ENCODE results near the gene FOXL1.

Gene FOXL1

DNA sequence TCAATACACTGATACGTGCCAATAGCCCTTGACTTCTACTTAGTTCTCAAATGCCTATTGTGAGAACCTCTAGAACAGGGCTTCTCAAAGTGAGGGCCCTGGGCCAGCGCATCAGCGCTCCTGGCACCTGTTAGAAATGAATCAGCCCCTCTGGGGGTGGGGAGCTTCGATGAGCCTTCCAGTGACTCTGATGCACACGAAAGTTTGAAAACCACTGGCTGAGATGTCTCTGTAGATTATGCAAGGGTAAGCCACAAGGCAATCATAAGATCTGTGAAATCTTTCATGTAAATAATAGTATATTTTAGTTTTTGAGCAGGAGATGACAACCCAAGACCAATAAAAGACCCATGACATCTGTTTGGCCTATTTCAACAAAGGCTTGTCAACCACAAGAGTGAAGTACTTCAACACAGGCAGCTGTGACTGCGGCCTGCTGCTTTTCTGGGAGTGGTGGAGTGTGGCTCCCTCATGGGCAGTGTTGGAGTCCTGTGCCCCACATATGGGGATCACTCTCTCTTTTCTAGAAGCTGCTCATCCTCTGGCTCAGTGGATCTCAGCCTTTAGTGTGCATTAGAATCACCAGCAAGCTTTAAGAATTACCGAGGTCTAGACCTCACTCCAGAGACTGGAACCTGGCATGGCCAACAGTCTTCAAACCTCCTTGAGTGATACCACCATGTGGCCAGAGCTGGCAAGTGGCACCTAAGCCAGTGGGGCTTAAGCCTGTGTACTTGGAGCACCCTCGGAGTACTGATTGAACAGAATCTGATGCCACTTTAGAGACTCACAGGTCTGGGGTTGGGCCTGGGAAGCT is 29.1 kb upstream of the FOXL1 start:
- no peak for DNase-seq

DNA sequence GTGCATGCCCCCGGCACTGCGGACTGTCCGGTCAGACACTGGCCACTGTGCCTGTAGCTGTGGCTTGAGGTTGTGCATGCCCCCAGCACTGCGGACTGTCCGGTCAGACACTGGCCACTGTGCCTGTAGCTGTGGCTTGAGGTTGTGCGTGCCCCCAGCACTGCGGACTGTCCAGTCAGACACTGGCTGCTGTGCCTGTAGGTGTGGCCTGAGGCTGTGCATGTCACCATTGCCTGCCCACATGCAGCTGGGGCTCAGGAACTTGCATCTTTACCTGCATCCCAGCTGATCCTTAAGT is 28.5 kb upstream of the FOXL1 start:
- DNase-seq = no peak

DNA sequence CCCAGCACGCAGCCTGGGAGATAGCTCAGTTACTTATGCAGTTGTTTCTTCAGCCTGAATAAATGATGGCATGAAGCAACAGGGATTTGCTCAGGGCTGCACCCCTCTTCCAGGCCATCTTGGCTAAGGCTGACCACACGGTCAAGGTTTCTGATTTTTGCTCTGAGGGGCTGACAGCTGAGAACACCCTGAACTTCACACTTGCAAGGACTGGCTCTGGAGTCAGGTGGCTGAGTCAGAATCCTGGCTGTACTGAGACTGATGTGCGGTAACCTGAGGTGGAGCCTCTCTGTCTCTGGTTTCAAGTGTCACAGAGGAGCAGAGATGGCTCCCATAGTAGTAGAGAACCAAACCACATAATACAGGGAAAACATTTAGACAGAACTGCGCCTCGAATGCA is 28.1 kb upstream of the FOXL1 start:
- no peak for DNase-seq

DNA sequence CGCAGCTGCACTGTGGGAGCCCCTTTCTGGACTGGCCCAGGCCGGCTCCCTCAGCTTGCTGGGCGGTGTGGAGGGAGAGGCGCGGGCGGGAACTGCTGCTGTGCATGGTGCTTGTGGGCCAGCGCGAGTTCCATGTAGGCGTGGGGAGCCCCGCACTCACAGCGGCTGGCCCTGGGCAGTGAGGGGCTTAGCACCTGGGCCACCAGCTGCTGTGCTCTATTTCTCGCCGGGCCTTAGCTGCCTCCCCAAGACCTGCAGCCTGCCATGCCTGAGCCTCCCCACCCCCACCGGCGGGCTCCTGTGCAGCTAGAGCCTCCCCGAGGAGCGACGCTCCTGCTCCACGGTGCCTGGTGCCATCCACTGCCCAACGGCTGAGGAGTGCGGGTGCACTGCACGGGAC is 25.0 kb upstream of the FOXL1 start:
- DNase-seq = no peak

DNA sequence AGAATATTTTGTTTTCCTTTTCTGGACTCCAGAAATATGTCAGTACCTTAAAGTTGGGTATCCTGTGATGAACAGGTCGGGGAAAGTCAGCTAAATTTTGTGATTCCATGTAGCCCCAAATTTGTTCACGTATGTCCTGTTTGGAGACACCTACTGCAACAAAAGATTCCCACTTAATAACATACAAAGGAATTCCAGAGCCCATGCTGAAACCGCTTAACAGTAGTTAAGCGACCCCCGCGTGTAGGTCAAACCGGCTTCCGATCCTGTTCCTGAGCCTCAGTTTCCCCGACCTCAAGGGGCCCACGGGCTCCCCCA is 23.8 kb upstream of the FOXL1 start:
- DNase-seq = no peak

DNA sequence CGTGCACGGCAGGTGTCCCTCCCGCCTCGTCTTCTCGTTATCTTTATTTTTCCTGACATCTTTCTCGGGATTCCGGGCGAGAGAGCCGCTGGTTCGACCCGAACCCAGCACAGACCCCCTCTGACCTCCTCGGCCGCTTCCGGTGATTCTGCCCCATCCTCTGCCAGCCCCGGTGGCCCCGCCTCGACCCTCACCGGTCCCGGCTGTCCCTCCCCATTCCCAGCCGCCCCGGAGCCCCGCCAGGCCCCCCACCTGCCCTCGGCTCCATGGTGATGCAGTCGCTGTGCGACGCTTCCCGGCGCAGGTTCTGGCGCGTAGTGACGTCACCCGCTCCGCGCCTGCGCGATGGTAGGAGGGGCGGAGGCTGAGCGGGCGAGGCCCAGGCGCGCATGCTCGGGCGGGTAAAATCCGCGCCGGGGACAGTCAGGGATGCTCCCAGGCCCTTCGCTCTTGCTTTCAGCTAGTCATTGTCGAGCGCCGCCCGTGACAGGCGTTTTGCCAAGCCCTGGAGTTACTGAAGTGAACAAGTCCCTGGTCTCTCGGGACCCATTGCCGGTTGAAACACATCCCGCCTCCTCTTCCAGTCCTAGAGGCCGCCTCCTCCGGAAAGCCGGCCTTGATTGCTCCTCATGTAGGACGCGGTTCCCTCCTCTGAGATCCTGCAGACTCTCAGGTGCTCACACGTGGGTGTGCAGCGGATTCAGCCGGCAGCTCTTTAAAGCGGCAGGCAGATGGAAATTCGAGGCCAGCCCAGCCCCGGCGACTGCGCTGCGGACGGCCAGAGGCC is 23.2 kb upstream of the FOXL1 start, which contains the start of gene MTHFSD:
TSS of gene MTHFSD (minus strand) at position 319 of the 787 bp plus-strand sequence. CDS start at position 268, 51 bp downstream.
- DNase-seq = peak; percentile 91

DNA sequence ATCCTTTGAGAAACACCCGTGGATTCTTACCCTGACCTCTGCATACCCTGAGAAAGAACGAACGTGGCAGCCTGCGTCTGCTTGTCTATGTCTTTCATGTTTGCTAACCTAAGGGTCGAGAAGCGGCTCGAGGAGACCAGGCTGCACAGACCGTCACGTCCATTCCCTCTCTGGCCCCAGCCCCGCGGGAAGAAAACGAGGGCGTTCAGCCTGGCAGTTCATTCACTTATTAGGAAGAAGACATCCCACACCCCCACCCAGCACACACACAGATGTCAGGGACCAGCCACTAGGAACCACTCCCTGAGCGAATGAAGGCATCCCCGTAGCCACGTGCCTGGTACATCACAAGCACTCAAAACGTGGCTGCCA is 22.7 kb upstream of the FOXL1 start:
- DNase-seq = no peak

DNA sequence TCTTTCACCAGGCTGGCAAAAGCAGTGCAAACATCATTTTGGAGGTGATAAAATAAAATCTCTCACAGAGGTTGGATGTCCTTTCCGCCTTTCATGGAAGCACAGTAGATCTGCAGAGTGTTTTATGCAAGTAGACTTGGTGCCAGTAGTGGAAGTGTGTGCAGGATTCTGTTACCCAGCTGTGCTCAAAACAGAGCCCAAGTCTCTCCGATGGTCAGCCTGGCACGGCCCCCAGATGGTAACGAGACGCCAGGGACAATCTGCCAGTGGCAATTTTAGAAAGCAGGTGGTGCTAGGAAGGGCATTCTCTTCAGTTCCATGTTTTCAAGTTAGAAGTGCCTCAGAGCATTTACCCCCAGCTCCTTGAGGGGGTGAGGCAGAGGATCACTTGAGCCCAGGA is 21.8 kb upstream of the FOXL1 start:
- DNase-seq = no peak

DNA sequence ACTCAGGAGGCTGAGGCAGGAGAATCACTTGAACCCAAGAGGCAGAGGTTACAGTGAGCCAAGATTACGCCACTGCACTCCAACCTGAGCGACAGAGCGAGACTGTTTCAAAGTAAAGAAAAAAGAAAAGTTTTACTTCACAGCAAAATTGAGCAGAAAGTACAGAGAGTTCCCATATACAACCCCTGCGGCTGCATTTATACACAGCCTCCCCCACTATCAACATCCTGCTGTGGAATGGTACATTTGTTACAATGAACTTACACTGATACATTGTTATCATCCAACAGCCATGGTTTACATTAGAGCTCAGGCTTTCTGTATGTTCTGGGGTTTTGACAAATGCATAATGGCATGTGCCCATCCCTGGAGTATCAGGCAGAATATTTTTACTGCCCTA is 20.8 kb upstream of the FOXL1 start:
- no peak for DNase-seq

DNA sequence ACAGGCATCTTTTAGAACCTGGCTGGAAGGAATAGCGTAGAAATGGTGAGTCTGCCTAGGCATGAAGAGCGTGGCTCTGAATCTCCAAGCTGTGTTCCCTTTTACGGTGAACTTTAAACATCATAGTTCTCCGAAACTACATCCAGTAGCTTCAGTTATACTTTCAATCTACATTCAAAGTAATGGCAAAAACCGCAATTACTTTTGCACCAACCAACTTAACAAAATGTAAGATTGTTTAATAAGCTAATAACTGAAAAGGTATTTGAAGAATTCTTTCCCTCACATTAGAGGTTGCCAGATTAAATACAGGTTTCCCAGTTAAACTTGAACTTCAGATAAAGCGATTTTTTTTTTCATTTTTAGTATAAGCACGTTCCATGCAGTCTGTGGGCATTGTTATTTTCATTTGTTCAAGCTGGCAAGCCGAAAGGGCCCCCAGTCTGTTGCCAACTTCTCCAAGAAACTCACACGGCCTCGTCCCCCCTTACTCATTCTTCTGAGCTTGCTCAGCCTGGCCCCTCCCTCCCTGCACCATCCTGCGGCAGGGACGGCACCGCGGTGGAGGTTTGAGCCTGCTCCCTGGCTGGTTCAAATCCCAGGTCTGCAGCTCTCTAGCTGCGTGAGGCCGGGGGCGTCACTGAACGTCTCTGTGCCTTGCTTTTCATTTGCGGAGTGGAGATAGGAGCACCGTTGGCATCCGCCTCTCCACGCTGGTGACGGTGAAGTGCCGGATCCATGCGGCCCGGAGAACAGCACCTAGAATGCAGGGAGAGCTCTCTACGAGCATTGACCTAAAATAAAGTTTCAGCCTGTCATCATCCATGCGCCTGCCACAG is 19.8 kb upstream of the FOXL1 start:
- DNase-seq = no peak

DNA sequence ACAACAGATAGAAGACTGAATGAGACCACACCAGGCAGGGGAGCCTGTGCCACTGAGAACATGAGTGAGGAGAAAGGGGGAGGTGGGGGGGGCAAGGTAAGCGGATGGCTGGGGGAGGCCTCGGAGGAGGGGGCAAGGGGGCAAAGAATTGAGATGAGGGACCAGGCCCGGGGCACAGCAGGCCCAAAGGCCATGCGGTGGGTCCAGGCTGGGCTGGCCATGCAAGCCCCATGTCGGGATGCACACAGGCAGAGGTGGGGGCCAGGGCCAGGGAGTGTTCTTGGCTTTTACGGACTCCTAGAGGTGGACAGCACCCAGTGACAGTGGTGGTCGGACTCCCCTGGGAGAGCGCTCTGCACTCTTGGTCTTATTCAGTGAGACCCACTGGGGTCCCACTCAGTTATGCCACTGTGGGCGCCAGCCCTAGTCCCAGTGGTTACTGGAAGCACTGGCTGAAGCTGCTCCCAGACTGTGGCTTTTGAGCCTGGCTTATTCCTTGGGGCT is 18.5 kb upstream of the FOXL1 start:
- DNase-seq = no peak

DNA sequence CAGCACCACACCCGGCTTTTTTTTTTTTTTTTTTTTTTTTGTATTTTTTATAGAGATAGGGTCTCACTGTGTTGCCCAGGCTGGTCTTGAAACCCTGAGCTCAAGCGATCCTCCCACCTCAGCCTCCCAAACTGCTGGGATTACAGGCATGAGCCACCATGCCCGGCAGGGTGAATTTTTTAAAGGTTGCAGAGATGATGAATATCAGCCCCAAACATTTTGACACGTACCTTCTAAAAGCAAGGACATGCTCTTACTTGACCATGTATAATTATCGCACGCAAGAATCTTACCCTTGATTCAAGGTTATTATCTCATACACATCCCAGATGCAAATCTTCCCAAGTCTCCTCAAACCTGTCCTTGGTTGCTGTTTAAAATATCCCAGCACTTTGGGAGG is 16.0 kb upstream of the FOXL1 start:
- no peak for DNase-seq

DNA sequence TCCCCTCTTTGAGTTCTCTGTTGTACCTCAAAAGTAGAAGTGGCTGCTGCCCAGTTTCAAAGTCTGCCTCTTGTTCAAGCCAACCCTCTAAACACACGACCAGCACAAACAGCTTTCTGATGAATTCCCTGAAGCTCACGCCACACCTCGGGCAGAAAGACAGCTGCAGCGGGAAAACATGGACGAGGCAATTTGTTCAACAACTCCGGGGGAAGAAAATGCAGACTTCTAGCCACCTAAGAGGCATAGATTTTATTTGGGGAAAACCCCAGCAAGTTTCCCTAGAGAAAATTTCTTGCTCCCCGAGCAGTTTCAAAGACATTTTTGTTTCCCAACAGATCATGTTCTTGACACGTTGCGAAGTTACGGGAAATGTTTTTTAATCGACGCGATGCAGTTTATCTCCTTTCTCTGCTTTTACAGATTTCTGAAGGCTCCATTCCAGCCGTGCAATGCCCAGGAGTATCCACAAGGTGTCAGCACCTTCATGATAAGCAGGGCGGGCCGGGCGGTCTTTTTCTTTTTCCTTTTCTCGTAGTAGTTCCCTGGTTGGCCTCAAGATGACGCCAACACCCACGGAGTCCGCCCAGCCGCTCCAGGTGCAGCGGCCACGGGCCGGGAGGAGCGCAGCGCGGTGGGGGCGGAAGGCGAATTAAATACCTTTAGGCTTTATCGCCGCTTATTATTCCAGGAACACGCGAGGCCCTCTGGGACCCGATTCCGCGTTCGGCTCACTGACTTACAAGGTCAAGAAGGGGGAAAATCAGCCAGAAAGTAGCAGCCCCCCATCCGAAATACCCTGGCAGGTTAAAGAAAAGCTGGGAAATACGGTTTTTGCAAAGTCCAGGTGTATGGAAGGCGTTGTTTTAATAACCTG is 14.6 kb upstream of the FOXL1 start:
- peak; percentile 90 for DNase-seq

DNA sequence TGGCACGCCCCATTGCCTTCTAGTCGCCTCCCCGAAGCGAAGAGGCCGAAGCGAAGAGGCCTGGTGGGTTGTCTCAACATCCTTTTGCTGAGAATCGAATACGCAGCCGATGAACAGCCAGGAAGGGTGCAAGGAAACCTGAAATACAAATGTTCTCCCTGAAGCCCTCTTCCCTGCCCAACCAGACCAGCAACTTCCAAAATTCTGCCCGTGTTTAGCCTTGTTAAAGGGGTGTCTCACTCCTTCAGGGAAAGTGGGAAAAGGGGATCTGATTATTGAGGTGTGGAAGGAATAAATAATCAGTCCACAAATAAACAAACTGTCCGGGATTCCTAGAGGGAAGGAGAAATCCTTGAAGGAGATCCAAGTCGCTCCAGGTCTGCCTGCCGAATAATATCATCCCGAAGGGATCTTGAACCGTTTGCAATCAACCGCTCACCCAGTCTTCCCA is 13.1 kb upstream of the FOXL1 start:
- no peak for DNase-seq

DNA sequence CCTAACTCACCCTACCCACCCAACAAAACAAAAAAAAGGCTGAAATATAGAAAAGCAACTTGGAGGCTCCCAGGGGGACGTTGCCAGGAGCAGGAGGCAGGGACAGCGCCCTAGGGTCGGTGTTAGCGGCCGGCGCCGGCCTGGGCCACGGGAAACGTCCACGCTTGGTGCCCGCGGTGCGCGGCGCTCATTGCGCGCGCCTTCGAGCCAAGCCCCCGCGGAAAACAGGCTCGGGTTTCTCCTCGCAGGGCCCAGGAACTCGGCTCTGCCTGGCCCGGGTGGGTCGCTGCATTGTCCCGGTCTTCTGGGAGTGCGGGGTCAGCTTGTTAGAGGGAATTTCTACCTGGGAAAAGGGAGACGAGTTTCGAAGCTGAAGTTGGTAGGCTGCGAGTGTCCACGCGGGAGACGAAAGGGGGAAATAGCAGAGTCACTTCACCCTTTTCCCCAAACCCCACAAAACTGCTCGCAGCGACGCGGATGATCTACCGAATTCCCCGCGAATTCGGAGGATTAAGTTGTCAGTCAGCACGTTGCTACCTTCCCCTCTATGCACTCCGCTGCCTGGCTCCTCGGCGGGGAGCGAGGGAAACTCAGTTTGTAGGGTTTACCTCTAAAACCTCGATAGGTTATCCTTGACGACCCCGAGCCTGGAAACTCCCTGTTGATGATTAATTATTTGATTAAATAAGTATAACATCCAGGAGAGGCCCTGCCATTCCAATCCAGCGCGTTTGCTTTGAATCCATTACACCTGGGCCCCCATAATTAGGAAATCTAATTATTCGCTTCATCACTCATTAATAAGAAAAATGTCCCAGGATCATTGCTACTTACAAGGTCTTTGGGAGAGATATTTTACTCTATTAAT is 12.5 kb upstream of the FOXL1 start:
- no peak for DNase-seq

DNA sequence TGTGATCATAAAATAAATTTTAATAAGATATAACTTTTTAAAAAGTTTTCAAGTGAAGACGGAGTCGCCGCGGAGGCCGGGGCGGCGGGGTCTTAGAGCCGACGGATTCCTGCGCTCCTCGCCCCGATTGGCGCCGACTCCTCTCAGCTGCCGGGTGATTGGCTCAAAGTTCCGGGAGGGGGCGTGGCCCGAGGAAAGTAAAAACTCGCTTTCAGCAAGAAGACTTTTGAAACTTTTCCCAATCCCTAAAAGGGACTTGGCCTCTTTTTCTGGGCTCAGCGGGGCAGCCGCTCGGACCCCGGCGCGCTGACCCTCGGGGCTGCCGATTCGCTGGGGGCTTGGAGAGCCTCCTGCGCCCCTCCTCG is 11.8 kb upstream of the FOXL1 start, which contains the start of gene FOXC2:
TSS of gene FOXC2 (plus strand) at position 229 of the 365 bp plus-strand sequence. CDS start 507 bp downstream, outside the sequence.
- no peak for DNase-seq

DNA sequence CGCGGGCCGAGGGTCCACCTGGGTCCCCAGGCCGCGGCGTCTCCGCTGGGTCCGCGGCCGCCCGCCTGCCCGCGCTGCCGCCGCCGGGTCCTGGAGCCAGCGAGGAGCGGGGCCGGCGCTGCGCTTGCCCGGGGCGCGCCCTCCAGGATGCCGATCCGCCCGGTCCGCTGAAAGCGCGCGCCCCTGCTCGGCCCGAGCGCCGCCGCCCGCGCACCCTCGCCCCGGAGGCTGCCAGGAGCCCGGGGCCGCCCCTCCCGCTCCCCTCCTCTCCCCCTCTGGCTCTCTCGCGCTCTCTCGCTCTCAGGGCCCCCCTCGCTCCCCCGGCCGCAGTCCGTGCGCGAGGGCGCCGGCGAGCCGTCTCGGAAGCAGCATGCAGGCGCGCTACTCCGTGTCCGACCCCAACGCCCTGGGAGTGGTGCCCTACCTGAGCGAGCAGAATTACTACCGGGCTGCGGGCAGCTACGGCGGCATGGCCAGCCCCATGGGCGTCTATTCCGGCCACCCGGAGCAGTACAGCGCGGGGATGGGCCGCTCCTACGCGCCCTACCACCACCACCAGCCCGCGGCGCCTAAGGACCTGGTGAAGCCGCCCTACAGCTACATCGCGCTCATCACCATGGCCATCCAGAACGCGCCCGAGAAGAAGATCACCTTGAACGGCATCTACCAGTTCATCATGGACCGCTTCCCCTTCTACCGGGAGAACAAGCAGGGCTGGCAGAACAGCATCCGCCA is 11.2 kb upstream of the FOXL1 start:
- DNase-seq = no peak

DNA sequence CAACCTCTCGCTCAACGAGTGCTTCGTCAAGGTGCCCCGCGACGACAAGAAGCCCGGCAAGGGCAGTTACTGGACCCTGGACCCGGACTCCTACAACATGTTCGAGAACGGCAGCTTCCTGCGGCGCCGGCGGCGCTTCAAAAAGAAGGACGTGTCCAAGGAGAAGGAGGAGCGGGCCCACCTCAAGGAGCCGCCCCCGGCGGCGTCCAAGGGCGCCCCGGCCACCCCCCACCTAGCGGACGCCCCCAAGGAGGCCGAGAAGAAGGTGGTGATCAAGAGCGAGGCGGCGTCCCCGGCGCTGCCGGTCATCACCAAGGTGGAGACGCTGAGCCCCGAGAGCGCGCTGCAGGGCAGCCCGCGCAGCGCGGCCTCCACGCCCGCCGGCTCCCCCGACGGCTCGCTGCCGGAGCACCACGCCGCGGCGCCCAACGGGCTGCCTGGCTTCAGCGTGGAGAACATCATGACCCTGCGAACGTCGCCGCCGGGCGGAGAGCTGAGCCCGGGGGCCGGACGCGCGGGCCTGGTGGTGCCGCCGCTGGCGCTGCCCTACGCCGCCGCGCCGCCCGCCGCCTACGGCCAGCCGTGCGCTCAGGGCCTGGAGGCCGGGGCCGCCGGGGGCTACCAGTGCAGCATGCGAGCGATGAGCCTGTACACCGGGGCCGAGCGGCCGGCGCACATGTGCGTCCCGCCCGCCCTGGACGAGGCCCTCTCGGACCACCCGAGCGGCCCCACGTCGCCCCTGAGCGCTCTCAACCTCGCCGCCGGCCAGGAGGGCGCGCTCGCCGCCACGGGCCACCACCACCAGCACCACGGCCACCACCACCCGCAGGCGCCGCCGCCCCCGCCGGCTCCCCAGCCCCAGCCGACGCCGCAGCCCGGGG is 10.4 kb upstream of the FOXL1 start:
- no peak for DNase-seq

All from DMS53 (cell line).